IMR-90 (cell line): Measurements from ENCODE around the gene CD79A. TPM values are rescaled to one million over a fixed set of nuclear protein-coding genes. Genes with fewer than 3 reads are reported as not detected.

Experiments used
- ATAC-seq: fragments of 200-7000 bp; cut with Tn5 transposase; 2 replicates; pipeline ENCODE4 v1.9.1; 2020; ENCODE audit warnings: low read depth, mild to moderate bottlenecking, moderate library complexity
- BruUV-seq: library from RNA; stranded (reverse); fragments of 400-500 nt; replicated peaks from 2 replicates; lab custom pipeline; 2021; lab: Mats Ljungman, UMichigan
- CTCF ChIA-PET: fragments of 300-600 bp; formaldehyde crosslinking; extraction: SDS; loops from one replicate; lab custom pipeline; 2021; ENCODE audit warnings: antibody characterized with exemption; lab: Yijun Ruan, JAX
- POLR2A ChIA-PET: fragments of 300-600 bp; sonication (Branson Sonifier 250); formaldehyde crosslinking; loops from one replicate; lab custom pipeline; 2022; ENCODE audit warnings: antibody characterized with exemption; ENCODE audit not compliant: unreplicated experiment; lab: Charles Lee
- DNase-seq: peaks from one replicate; pipeline ENCODE4 v3.0.0; 2013
- H2AFZ ChIP-seq: replicated peaks from 2 replicates; pipeline ENCODE3; 2013; ENCODE audit warnings: low read length, mild to moderate bottlenecking; ENCODE audit not compliant: poor library complexity
- H2AK5ac ChIP-seq: 2 replicates; pipeline ENCODE4 v1.6.1; 2013; ENCODE audit warnings: low read depth, low read length, inconsistent platforms
- H2AK9ac ChIP-seq: replicated peaks from 2 replicates; pipeline ENCODE3; 2013; ENCODE audit warnings: mild to moderate bottlenecking, low read depth, low read length, moderate library complexity; ENCODE audit not compliant: poor library complexity
- H2BK120ac ChIP-seq: 2 replicates; pipeline ENCODE4 v1.6.1; 2013; ENCODE audit warnings: low read depth, low read length, inconsistent platforms
- H2BK15ac ChIP-seq: 3 replicates; pipeline ENCODE4 v1.6.1; 2013; ENCODE audit warnings: low read depth, low read length, inconsistent platforms
- H2BK20ac ChIP-seq: 2 replicates; pipeline ENCODE4 v1.6.1; 2013; ENCODE audit warnings: low read depth, mild to moderate bottlenecking, inconsistent platforms, low read length, moderate library complexity
- H2BK5ac ChIP-seq: 2 replicates; pipeline ENCODE4 v1.6.1; 2013; ENCODE audit warnings: mild to moderate bottlenecking, low read depth, low read length, inconsistent platforms; ENCODE audit not compliant: poor library complexity, severe bottlenecking
- H3K14ac ChIP-seq: replicated peaks from 2 replicates; pipeline ENCODE4 v1.6.1; 2013; ENCODE audit warnings: low read depth, low read length, inconsistent platforms
- H3K18ac ChIP-seq: 2 replicates; pipeline ENCODE4 v1.6.1; 2013; ENCODE audit warnings: low read depth, low read length, control low read depth
- H3K23ac ChIP-seq: 2 replicates; pipeline ENCODE4 v1.6.1; 2013; ENCODE audit warnings: low read depth, low read length, inconsistent platforms
- H3K27ac ChIP-seq: 2 replicates; pipeline ENCODE4 v1.5.1; 2013; ENCODE audit warnings: mild to moderate bottlenecking, control low read depth, low read length; ENCODE audit not compliant: insufficient read depth
- H3K27me3 ChIP-seq: 2 replicates; pipeline ENCODE4 v1.6.1; 2013; ENCODE audit warnings: low read length; ENCODE audit not compliant: control insufficient read depth, insufficient read depth
- H3K36me3 ChIP-seq: 2 replicates; pipeline ENCODE4 v1.6.1; 2013; ENCODE audit warnings: low read length, mixed read lengths; ENCODE audit not compliant: control insufficient read depth, insufficient read depth
- H3K4ac ChIP-seq: 2 replicates; pipeline ENCODE4 v1.6.1; 2013; ENCODE audit warnings: low read depth, low read length, inconsistent platforms
- H3K4me1 ChIP-seq: 2 replicates; pipeline ENCODE4 v1.6.1; 2013; ENCODE audit warnings: low read length, mixed read lengths; ENCODE audit not compliant: control insufficient read depth, insufficient read depth
- H3K4me2 ChIP-seq: 2 replicates; pipeline ENCODE4 v1.6.1; 2013; ENCODE audit warnings: low read depth, mild to moderate bottlenecking, control low read depth, low read length, moderate library complexity
- H3K4me3 ChIP-seq: 2 replicates; pipeline ENCODE4 v1.5.1; 2013; ENCODE audit warnings: low read depth, mild to moderate bottlenecking, control low read depth, low read length, moderate library complexity; ENCODE audit not compliant: insufficient read depth
- H3K56ac ChIP-seq: 2 replicates; pipeline ENCODE4 v1.6.1; 2013; ENCODE audit warnings: low read length, inconsistent platforms; ENCODE audit not compliant: insufficient read depth; ENCODE audit errors: extremely low read depth
- H3K79me1 ChIP-seq, 2 experiments: 2 replicates each; pipeline ENCODE4 v1.6.1; 2013; ENCODE audit warnings: low read length in 2 of 2, inconsistent platforms in 1 of 2, low read depth in 1 of 2
- H3K9ac ChIP-seq: 2 replicates; pipeline ENCODE4 v1.6.1; 2013; ENCODE audit warnings: low read depth, low read length, control low read depth
- H3K9me1 ChIP-seq: 2 replicates; pipeline ENCODE4 v1.6.1; 2013; ENCODE audit warnings: low read length, inconsistent platforms; ENCODE audit not compliant: insufficient read depth
- H3K9me3 ChIP-seq: 2 replicates; pipeline ENCODE4 v1.6.1; 2013; ENCODE audit warnings: low read length; ENCODE audit not compliant: control insufficient read depth, insufficient read depth
- H4K20me1 ChIP-seq: 2 replicates; pipeline ENCODE4 v1.6.1; 2013; ENCODE audit warnings: low read length, inconsistent platforms; ENCODE audit not compliant: insufficient read depth
- H4K5ac ChIP-seq: 2 replicates; pipeline ENCODE4 v1.6.1; 2013; ENCODE audit warnings: mild to moderate bottlenecking, low read depth, low read length, control low read depth
- H4K8ac ChIP-seq, 2 experiments: 2 replicates each; pipeline ENCODE4 v1.6.1; 2013; ENCODE audit warnings: low read depth in 2 of 2, low read length in 2 of 2, control low read depth in 1 of 2, inconsistent platforms in 1 of 2
- H4K91ac ChIP-seq: 2 replicates; pipeline ENCODE4 v1.6.1; 2013; ENCODE audit warnings: low read depth, low read length, inconsistent platforms; ENCODE audit not compliant: insufficient read depth
- BHLHE40 ChIP-seq: fragments of 150-350 bp; IDR thresholded peaks from 2 replicates; pipeline ENCODE4 v1.6.1; 2016; ENCODE audit warnings: mild to moderate bottlenecking, low read depth, low read length
- CEBPB ChIP-seq: IDR thresholded peaks from 2 replicates; pipeline ENCODE4 v1.6.1; 2012; ENCODE audit warnings: low read depth, low read length, improper control_type of control experiment
- CHD1 ChIP-seq: IDR thresholded peaks from 2 replicates; pipeline ENCODE4 v1.6.1; 2012; ENCODE audit warnings: low read depth, low read length, improper control_type of control experiment
- ELK1 ChIP-seq: fragments of 150-350 bp; IDR thresholded peaks from 2 replicates; pipeline ENCODE4 v1.6.1; 2016; ENCODE audit warnings: low read depth, mild to moderate bottlenecking, low read length, moderate library complexity, borderline replicate concordance
- FOS ChIP-seq: fragments of 150-350 bp; IDR thresholded peaks from 2 replicates; pipeline ENCODE4 v1.6.1; 2016; ENCODE audit warnings: low read depth, low read length
- MAFK ChIP-seq: IDR thresholded peaks from 2 replicates; pipeline ENCODE4 v1.6.1; 2012; ENCODE audit warnings: low read depth, low read length, improper control_type of control experiment
- MAZ ChIP-seq: IDR thresholded peaks from 2 replicates; pipeline ENCODE4 v1.6.1; 2012; ENCODE audit warnings: low read depth, mild to moderate bottlenecking, low read length, improper control_type of control experiment, moderate library complexity, borderline replicate concordance
- MXI1 ChIP-seq: IDR thresholded peaks from 2 replicates; pipeline ENCODE4 v1.6.1; 2012; ENCODE audit warnings: low read depth, mild to moderate bottlenecking, low read length, moderate library complexity, borderline replicate concordance
- NFE2L2 ChIP-seq: fragments of 150-350 bp; IDR thresholded peaks from 2 replicates; pipeline ENCODE4 v1.6.1; 2016; ENCODE audit warnings: low read depth, mild to moderate bottlenecking, low read length
- POLR2A ChIP-seq: IDR thresholded peaks from 2 replicates; pipeline ENCODE4 v1.6.1; 2012; ENCODE audit warnings: mild to moderate bottlenecking, low read depth, low read length
- RAD21 ChIP-seq: IDR thresholded peaks from 2 replicates; pipeline ENCODE4 v1.6.1; 2012; ENCODE audit warnings: low read length, improper control_type of control experiment
- RCOR1 ChIP-seq: IDR thresholded peaks from 2 replicates; pipeline ENCODE4 v1.6.1; 2012; ENCODE audit warnings: mild to moderate bottlenecking, low read length, improper control_type of control experiment; ENCODE audit not compliant: insufficient replicate concordance
- RFX5 ChIP-seq: IDR thresholded peaks from 2 replicates; pipeline ENCODE4 v1.8.0; 2012; ENCODE audit warnings: low read depth, mild to moderate bottlenecking, low read length, moderate library complexity
- SMC3 ChIP-seq: fragments of 150-350 bp; IDR thresholded peaks from 2 replicates; pipeline ENCODE4 v1.6.1; 2016; ENCODE audit warnings: low read depth, mild to moderate bottlenecking, antibody characterized with exemption, low read length, moderate library complexity
- WGBS, 2 experiments: methylation state at CpG; one replicate each; pipeline versions ENCODE4 v1.1.5 to v1.1.7; 2013; ENCODE audit warnings: missing lambda C conversion rate in 2 of 2; ENCODE audit not compliant: insufficient read length in 1 of 2; ENCODE audit errors: extremely low coverage in 2 of 2; 5-methylcytosine and 5-hydroxymethylcytosine counted together
- dilution Hi-C: fragments of 300-500 bp; cut with HindIII; formaldehyde crosslinking; loops from one replicate; pipeline ENCODE4 v1.14.3; 2018; ENCODE audit warnings: low sequenced_read_pairs; ENCODE audit not compliant: unreplicated experiment
- in situ Hi-C: fragments of 300-500 bp; cut with MboI; formaldehyde crosslinking; loops from 3 replicates; pipeline ENCODE4 v1.14.3; 2019; ENCODE audit warnings: low sequenced_read_pairs, inconsistent platforms, mixed read lengths
- intact Hi-C: fragments of 100-400 bp; cut with micrococcal nuclease; formaldehyde crosslinking; loops from 2 replicates; pipeline ENCODE4 v1.10.0; 2022
- polyA plus RNA-seq, 3 experiments: library from polyadenylated mRNA; depleted of rRNA; stranded (reverse); fragments of >200 nt; gene quantifications; 2 replicates each; pipeline ENCODE4 v1.2.3, GENCODE V29; 2012; ENCODE audit warnings: low replicate concordance in 1 of 3
- total RNA-seq: library from RNA; depleted of rRNA; stranded (reverse); fragments of >200 nt; gene quantifications from 2 replicates; pipeline ENCODE4 v1.2.3, GENCODE V29; 2012
- TF ChIP-seq, protein P1 (sequence below): fragments of 150-350 bp; IDR thresholded peaks from 2 replicates; pipeline ENCODE4 v1.6.1; 2017; ENCODE audit warnings: mild to moderate bottlenecking, antibody characterized with exemption, low read length, low read depth

CD79A gene
- total and polyA plus RNA-seq, 2 of the 4 experiments (the other 2 are of a cell fraction): 0.19 TPM; not detected in 1

- H2AFZ ChIP-seq: no peak overlapping the region
- peaks cover 22% of the 10 kb centered on the region for H3K9me1 ChIP-seq
- peak overlapping the region; percentile 88 to 93; a peak in 3 of 4 replicates for H4K8ac ChIP-seq
- H2BK120ac ChIP-seq: no peak overlapping the region
- H3K18ac ChIP-seq: peak overlapping the region; percentile 5; the same call in 1 of the 2 replicates
- H3K4me2 ChIP-seq: peak overlapping the region; percentile 100
- peaks cover 55% of the 10 kb centered on the region for H4K20me1 ChIP-seq
- peak overlapping the region; percentile 90 for H3K23ac ChIP-seq
- no peaks in the 10 kb centered on the region for H3K9me3 ChIP-seq
- H2BK20ac ChIP-seq: no peak overlapping the region
- intact Hi-C loops: no loop called here
- peaks cover 13 to 54% of the 10 kb centered on the region in 2 experiments; a peak in 3 of 4 replicates for H3K79me1 ChIP-seq
- CTCF ChIA-PET: interaction anchor here (0.5 kb wide), 1 partner anchor 11 kb away, joined by 6 read pairs; no protein-coding TSS in a partner anchor
- dilution Hi-C loops: no loop called here
- no TSS peak for BruUV-seq
- no peaks in the 10 kb centered on the region for H3K27me3 ChIP-seq
- POLR2A ChIA-PET: interaction anchor here (1.6 kb wide), 1 partner anchor 12 kb away, joined by 7 read pairs; no protein-coding TSS in a partner anchor
- peak overlapping the region; percentile 98 for H3K14ac ChIP-seq
- peak overlapping the region; percentile 91 for H4K91ac ChIP-seq
- DNase-seq: no peak
- no peak for ATAC-seq
- WGBS, 2 experiments: 60% methylated on average over 1 of the region's 9 CpGs; no CpG with 5 or more reads in 1 of the 2 experiments
- H3K4ac ChIP-seq: peak overlapping the region; percentile 94
- in situ Hi-C loops: no loop called here
- H3K56ac ChIP-seq: peak overlapping the region; percentile 97
- peak overlapping the region; percentile 99 for H3K27ac ChIP-seq
- peaks cover 45% of the 10 kb centered on the region for H3K36me3 ChIP-seq
- H2BK15ac ChIP-seq: no peak overlapping the region
- H2BK5ac ChIP-seq: peak overlapping the region; percentile 87
- peak overlapping the region; percentile 95 for H2AK9ac ChIP-seq
- H2AK5ac ChIP-seq: peak overlapping the region; percentile 98
- H3K4me1 ChIP-seq: peaks cover 12% of the 10 kb centered on the region
- peak overlapping the region; percentile 100 for H3K9ac ChIP-seq
- peak overlapping the region; percentile 69 for H4K5ac ChIP-seq
- H3K4me3 ChIP-seq: peak overlapping the region; percentile 62
- TF ChIP-seq BHLHE40: no peak
- TF ChIP-seq, protein P1, sequence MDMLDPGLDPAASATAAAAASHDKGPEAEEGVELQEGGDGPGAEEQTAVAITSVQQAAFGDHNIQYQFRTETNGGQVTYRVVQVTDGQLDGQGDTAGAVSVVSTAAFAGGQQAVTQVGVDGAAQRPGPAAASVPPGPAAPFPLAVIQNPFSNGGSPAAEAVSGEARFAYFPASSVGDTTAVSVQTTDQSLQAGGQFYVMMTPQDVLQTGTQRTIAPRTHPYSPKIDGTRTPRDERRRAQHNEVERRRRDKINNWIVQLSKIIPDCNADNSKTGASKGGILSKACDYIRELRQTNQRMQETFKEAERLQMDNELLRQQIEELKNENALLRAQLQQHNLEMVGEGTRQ: no peak
- no peak for TF ChIP-seq POLR2A
- no peak for TF ChIP-seq CHD1
- TF ChIP-seq RAD21: no peak
- TF ChIP-seq RCOR1: no peak
- TF ChIP-seq FOS: no peak
- no peak for TF ChIP-seq MAFK
- no peak for TF ChIP-seq RFX5
- no peak for TF ChIP-seq SMC3
- TF ChIP-seq NFE2L2: no peak
- no peak for TF ChIP-seq CEBPB
- no peak for TF ChIP-seq MXI1
- no peak for TF ChIP-seq ELK1
- no peak for TF ChIP-seq MAZ
Measured at GRCh38 chr19:41861116-41861768, 15.8 kb upstream of the CD79A start.
